Neural cell (in vitro differentiated cells): Measurements from ENCODE around the gene HIP1.

Source experiments
- CTCF ChIP-seq: fragments of 450-650 bp; IDR thresholded peaks from 2 replicates; pipeline ENCODE4 v1.5.1; 2014; ENCODE audit warnings: antibody characterized with exemption, mild to moderate bottlenecking, moderate library complexity; ENCODE audit not compliant: poor library complexity, severe bottlenecking
- MXI1 ChIP-seq: fragments of 450-650 bp; conservative IDR thresholded peaks from 2 replicates; pipeline ENCODE4 v1.6.1; 2014; ENCODE audit warnings: antibody characterized with exemption, mild to moderate bottlenecking; ENCODE audit not compliant: poor library complexity, severe bottlenecking
- POLR2AphosphoS5 ChIP-seq: IDR thresholded peaks from 2 replicates; pipeline ENCODE4 v1.6.1; 2012

GRCh38 chr7:75546237-75547015 is 192.3 kb downstream of the HIP1 start:
- no peak for TF ChIP-seq CTCF
- TF ChIP-seq POLR2AphosphoS5 = no peak
- no peak for TF ChIP-seq MXI1
